ENCODE measurements around the gene HEMGN. TPM values are rescaled to one million over a fixed set of nuclear protein-coding genes. Genes with fewer than 3 reads are reported as not detected.

The HEMGN gene
- total RNA-seq, 2 donors from 2014 or later: 0.31 to 0.63 TPM

DNA sequence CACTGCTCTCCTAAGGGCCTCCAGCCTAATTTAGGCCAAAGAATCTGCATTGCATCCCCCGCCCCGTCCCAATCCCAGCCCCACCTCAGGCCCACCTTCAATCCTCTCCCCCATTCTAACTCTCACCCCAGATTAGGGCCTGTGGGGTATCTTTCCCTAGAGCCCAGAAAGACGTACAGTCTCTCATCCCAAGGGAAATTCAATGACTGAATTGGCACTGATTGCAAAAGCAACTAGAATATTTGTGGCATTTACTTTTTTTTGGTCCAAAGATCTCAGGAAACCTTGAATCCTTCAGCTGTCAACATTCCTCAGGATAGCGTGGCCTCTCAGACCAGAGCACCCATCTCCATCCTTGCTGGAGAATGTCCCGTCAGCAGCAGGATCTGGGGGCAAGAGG, 46.2 kb downstream of the HEMGN start:
- Histone ChIP-seq H3K36me3 (no peaks in the 10 kb centered on the region), H3K4me1 (no peaks in the 10 kb centered on the region), H3K4me3 (no peak overlapping the region), H3K27ac (no peak overlapping the region), H3K27me3 (no peaks in the 10 kb centered on the region), H3K9me3 (peaks cover 0 to 8% of the 10 kb centered on the region in 2 donors)
- DNase-seq (ENCODE audit: low spot score): no peak
- TF ChIP-seq, protein P1, sequence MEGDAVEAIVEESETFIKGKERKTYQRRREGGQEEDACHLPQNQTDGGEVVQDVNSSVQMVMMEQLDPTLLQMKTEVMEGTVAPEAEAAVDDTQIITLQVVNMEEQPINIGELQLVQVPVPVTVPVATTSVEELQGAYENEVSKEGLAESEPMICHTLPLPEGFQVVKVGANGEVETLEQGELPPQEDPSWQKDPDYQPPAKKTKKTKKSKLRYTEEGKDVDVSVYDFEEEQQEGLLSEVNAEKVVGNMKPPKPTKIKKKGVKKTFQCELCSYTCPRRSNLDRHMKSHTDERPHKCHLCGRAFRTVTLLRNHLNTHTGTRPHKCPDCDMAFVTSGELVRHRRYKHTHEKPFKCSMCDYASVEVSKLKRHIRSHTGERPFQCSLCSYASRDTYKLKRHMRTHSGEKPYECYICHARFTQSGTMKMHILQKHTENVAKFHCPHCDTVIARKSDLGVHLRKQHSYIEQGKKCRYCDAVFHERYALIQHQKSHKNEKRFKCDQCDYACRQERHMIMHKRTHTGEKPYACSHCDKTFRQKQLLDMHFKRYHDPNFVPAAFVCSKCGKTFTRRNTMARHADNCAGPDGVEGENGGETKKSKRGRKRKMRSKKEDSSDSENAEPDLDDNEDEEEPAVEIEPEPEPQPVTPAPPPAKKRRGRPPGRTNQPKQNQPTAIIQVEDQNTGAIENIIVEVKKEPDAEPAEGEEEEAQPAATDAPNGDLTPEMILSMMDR (IDR thresholded peaks at IDR 0.05): no peak

DNA sequence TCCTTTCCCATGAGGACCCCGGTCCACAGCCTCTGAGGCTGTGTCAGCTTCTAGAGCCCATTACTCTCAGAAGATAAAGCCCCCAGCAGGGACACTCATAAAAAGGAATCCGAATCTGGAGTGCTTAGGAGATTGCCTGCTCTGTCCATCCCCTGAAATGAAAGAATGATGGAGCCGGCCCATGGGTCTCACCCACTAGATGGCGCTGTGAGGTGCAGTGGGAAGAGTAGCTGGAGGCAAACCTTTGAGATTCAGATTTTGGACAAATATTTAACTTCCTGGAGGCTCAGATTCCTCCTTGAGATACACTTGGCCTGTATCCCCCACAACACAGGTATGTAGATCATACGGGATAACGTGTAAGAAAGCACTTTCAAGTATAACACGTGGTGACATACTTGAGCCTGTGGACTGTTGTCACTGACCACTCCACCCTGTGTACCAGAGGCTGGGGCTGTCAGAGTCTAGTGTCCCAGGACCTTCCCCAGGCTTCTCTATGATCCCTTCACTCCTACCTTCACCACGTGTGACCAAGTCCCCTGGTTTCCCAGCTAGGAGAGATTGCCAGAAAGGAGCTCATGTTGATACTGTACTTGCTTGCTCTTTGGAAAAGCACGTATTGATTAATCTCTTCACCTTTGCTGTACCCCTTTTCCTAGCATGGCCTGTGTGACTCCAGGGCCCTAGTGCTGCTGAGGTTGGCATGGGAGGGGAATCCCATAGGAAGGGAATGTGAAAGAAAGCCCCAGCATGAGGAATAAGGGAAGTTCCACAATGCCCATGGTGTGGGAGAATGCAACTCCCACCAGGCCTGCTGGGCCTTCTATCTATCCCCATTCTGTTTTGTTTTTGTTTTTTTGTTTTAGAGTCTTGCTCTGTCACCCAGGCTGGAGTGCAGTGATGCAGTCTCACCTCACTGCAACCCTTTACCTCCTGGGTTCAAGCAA, 47.8 kb downstream of the HEMGN start:
- Histone ChIP-seq H3K9me3 (peaks cover 0 to 8% of the 10 kb centered on the region in 2 donors), H3K4me3 (no peak overlapping the region), H3K36me3 (no peaks in the 10 kb centered on the region), H3K4me1 (no peaks in the 10 kb centered on the region), H3K27ac (no peak overlapping the region), H3K27me3 (no peaks in the 10 kb centered on the region)
- no peak for DNase-seq (ENCODE audit: low spot score)
- TF ChIP-seq, protein P1 (IDR thresholded peaks at IDR 0.05): peak; percentile 13 to 55

DNA sequence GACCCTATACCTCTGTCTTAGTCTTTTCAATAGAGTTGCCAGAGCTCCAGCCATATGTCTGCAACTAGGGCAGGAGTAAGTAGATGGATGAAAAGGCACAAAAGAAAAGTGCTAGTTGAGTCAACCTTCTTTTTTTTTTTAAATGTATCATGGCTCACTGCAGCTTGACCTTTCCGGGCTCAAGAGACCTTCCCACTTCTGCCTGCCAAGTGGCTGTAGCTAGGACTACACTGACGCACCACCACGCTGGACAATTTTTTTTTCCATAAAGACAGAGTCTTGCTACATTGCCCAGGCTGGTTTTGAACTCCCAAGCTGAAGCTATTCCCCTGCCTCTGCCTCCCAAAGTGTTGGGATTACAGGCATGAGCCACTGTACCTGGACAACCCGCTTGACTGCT, 57.6 kb downstream of the HEMGN start:
- Histone ChIP-seq H3K9me3 (no peaks in the 10 kb centered on the region), H3K36me3 (no peaks in the 10 kb centered on the region), H3K4me3 (no peak overlapping the region), H3K4me1 (peaks cover 0 to 10% of the 10 kb centered on the region in 2 donors), H3K27me3 (no peaks in the 10 kb centered on the region), H3K27ac (no peak overlapping the region)
- DNase-seq (ENCODE audit: low spot score): no peak
- TF ChIP-seq, protein P1 (IDR thresholded peaks at IDR 0.05): no peak

Other genes with a start within 250 kb of the HEMGN start
- 1 to 10 TPM; 6.9 to 7.9 TPM for gene XPA, start 240.8 kb downstream of the HEMGN start, total RNA-seq
- gene FOXE1, start 84.9 kb downstream of the HEMGN start, total RNA-seq: not detected
- gene TRMO, start 15.7 kb downstream of the HEMGN start, total RNA-seq: 10 to 100 TPM; 13.9 to 14.5 TPM
- 10 to 100 TPM; 19.5 to 26.8 TPM for gene ANP32B, start 45.2 kb upstream of the HEMGN start, total RNA-seq
- 10 to 100 TPM; 27.4 to 35.5 TPM for gene NANS, start 118.6 kb upstream of the HEMGN start, total RNA-seq
- gene TRIM14, start 181.1 kb upstream of the HEMGN start, total RNA-seq: 1 to 10 TPM; 1.8 to 2.0 TPM

All from right atrium auricular region (tissue), 2 donors.